GM12878 (cell line): ENCODE results near the gene PTCRA. TPM values are rescaled to one million over a fixed set of nuclear protein-coding genes. Genes with fewer than 3 reads are reported as not detected.

Experiments
- ATAC-seq: fragments of 200-7000 bp; cut with Tn5 transposase; 3 replicates; pipeline ENCODE4 v1.9.1; 2020; ENCODE audit warnings: mild to moderate bottlenecking, moderate library complexity
- BruUV-seq: library from RNA; stranded (reverse); fragments of 400-500 nt; replicated peaks from 2 replicates; lab custom pipeline; 2021; lab: Mats Ljungman, UMichigan
- CTCF ChIA-PET: fragments of 300-600 bp; sonication (Branson Sonifier 250); formaldehyde crosslinking; extraction: SDS; loops from one replicate; lab custom pipeline; 2021; ENCODE audit warnings: inconsistent platforms; lab: Yijun Ruan, JAX
- POLR2A ChIA-PET: fragments of 350-600 bp; formaldehyde crosslinking; extraction: SDS; loops from one replicate; lab custom pipeline; 2021; ENCODE audit warnings: inconsistent platforms; lab: Charles Lee
- RAD21 ChIA-PET: fragments of 300-600 bp; sonication (Branson Sonifier 250); formaldehyde crosslinking; loops from one replicate; lab custom pipeline; 2023; ENCODE audit warnings: antibody characterized with exemption; ENCODE audit not compliant: unreplicated experiment; lab: Charles Lee
- SMC1A ChIA-PET: fragments of 300-600 bp; sonication (Branson Sonifier 250); formaldehyde crosslinking; loops from one replicate; lab custom pipeline; 2023; ENCODE audit not compliant: unreplicated experiment, uncharacterized antibody; lab: Charles Lee
- DNase-seq: peaks from one replicate; pipeline ENCODE4 v3.0.0-alpha.2; 2011; ENCODE audit warnings: low read depth, low spot score
- FAIRE-seq: peaks from 3 replicates; lab custom pipeline; 2011; peaks lifted over from hg19 to GRCh38; lab: Jason Lieb, UNC
- H2AFZ ChIP-seq: 2 replicates; pipeline ENCODE4 v1.6.0; 2011; ENCODE audit warnings: low read depth, low read length, control low read depth; ENCODE audit not compliant: control insufficient read depth
- H3K27ac ChIP-seq: 2 replicates; pipeline ENCODE4 v1.5.1; 2011; ENCODE audit warnings: control low read depth; ENCODE audit not compliant: control insufficient read depth, insufficient read depth
- H3K27me3 ChIP-seq, 2 experiments: replicated peaks in 1 of 2; 2 replicates each; pipeline versions ENCODE4 v1.6.0 to v1.6.1; 2011; ENCODE audit warnings: low read length in 1 of 2; ENCODE audit not compliant: control insufficient read depth in 2 of 2, insufficient read depth in 2 of 2
- H3K36me3 ChIP-seq, 2 experiments: 2 replicates each; pipeline ENCODE4 v1.5.1; 2011; ENCODE audit warnings: low read length in 1 of 2; ENCODE audit not compliant: control insufficient read depth in 2 of 2, insufficient read depth in 2 of 2
- H3K4me1 ChIP-seq: 2 replicates; pipeline ENCODE4 v1.6.1; 2011; ENCODE audit warnings: mild to moderate bottlenecking, low read length, moderate library complexity, mixed read lengths; ENCODE audit not compliant: control insufficient read depth, insufficient read depth
- H3K4me2 ChIP-seq: 2 replicates; pipeline ENCODE4 v1.6.0; 2011; ENCODE audit warnings: control low read depth; ENCODE audit not compliant: control insufficient read depth, insufficient read depth
- H3K4me3 ChIP-seq: fragments of 200-600 bp; sonication (generic); 2 replicates; pipeline ENCODE4 v1.5.1; 2016
- H3K79me2 ChIP-seq: 2 replicates; pipeline ENCODE4 v1.6.0; 2011; ENCODE audit warnings: low read length; ENCODE audit not compliant: control insufficient read depth, insufficient read depth
- H3K9ac ChIP-seq: 2 replicates; pipeline ENCODE4 v1.8.0; 2011; ENCODE audit warnings: low read length, control low read depth, mixed read lengths; ENCODE audit not compliant: control insufficient read depth, insufficient read depth
- H3K9me3 ChIP-seq: replicated peaks from 3 replicates; pipeline ENCODE4 v1.5.1; 2011; ENCODE audit warnings: mild to moderate bottlenecking, low read length; ENCODE audit not compliant: control insufficient read depth, insufficient read depth
- H4K20me1 ChIP-seq: 2 replicates; pipeline ENCODE4 v1.6.0; 2011; ENCODE audit not compliant: control insufficient read depth, insufficient read depth
- BCLAF1 ChIP-seq: fragments of 450-650 bp; IDR thresholded peaks from 2 replicates; pipeline ENCODE4 v1.6.1; 2017; ENCODE audit warnings: antibody characterized with exemption, mild to moderate bottlenecking, moderate library complexity
- CBFB ChIP-seq: IDR thresholded peaks from 2 replicates; pipeline ENCODE4 v1.6.1; 2016; ENCODE audit warnings: antibody characterized with exemption, low read depth
- CBX5 ChIP-seq: sonication (generic); IDR thresholded peaks from 2 replicates; pipeline ENCODE4 v1.6.1; 2016; ENCODE audit warnings: low read depth, moderate library complexity, mild to moderate bottlenecking, inconsistent platforms
- CREB1 ChIP-seq: IDR thresholded peaks from 2 replicates; pipeline ENCODE4 v1.6.1; 2012; ENCODE audit warnings: low read depth, mild to moderate bottlenecking, inconsistent platforms
- DPF2 ChIP-seq: fragments of 450-650 bp; IDR thresholded peaks from 2 replicates; pipeline ENCODE4 v1.6.1; 2017; ENCODE audit warnings: mild to moderate bottlenecking
- JUNB ChIP-seq: IDR thresholded peaks from 2 replicates; pipeline ENCODE4 v1.6.1; 2016; ENCODE audit warnings: antibody characterized with exemption, mild to moderate bottlenecking
- NFXL1 ChIP-seq: fragments of 450-650 bp; IDR thresholded peaks from 2 replicates; pipeline ENCODE4 v1.6.1; 2017; ENCODE audit warnings: antibody characterized with exemption, mild to moderate bottlenecking, borderline replicate concordance
- NKRF ChIP-seq: fragments of 450-650 bp; conservative IDR thresholded peaks from 2 replicates; pipeline ENCODE4 v1.6.1; 2017; ENCODE audit warnings: mild to moderate bottlenecking, moderate library complexity
- PBX3 ChIP-seq: IDR thresholded peaks from 2 replicates; pipeline ENCODE4 v1.6.1; 2011; ENCODE audit warnings: mild to moderate bottlenecking, low read depth, low read length, moderate library complexity; ENCODE audit not compliant: insufficient replicate concordance
- RAD51 ChIP-seq: fragments of 450-650 bp; IDR thresholded peaks from 2 replicates; pipeline ENCODE4 v1.6.1; 2016; ENCODE audit warnings: moderate library complexity, mild to moderate bottlenecking, inconsistent platforms
- RELA ChIP-seq: fragments of 450-650 bp; IDR thresholded peaks from 2 replicates; pipeline ENCODE4 v1.8.0; 2014; ENCODE audit warnings: borderline replicate concordance; ENCODE audit not compliant: partially characterized antibody
- YY1 ChIP-seq: IDR thresholded peaks from 2 replicates; pipeline ENCODE4 v1.6.1; 2011; ENCODE audit warnings: low read depth, mild to moderate bottlenecking, low read length
- WGBS: methylation state at CpG from one replicate; pipeline ENCODE4 v1.1.6; 2016; ENCODE audit warnings: low lambda C conversion rate; ENCODE audit not compliant: insufficient replicate concordance, insufficient coverage; ENCODE audit errors: missing lambda C conversion rate; 5-methylcytosine and 5-hydroxymethylcytosine counted together
- in situ Hi-C: fragments of 300-500 bp; cut with MboI; formaldehyde crosslinking; loops from 9 replicates; pipeline ENCODE4 v1.14.3; 2018; ENCODE audit warnings: mixed read lengths
- intact Hi-C: fragments of 100-400 bp; cut with micrococcal nuclease; formaldehyde crosslinking; loops from one replicate; pipeline ENCODE4 v1.14.2; 2022; ENCODE audit not compliant: unreplicated experiment
- polyA plus RNA-seq, 11 experiments: library from polyadenylated mRNA; depleted of rRNA in 4 of 11; unstranded in 6 of 11; stranded (reverse) in 5 of 11; fragments of >200 nt; fragmentation: Nextera tagmentation in 4 of 11; fragmentation: Illumina TruSeq in 1 of 11; extraction: Ambion mirVana in 4 of 11; extraction: Trizol in 1 of 11; gene quantifications; 1 replicate in 1 of 11; 2 replicates in 10 of 11; pipeline versions ENCODE4 v1.2.1 to v1.2.3, GENCODE V29; 2011 to 2016; ENCODE audit warnings: inconsistent platforms in 2 of 11, missing spikeins in 2 of 11, low read depth in 1 of 11
- total RNA-seq, 4 experiments: library from RNA; depleted of rRNA in 3 of 4; stranded (reverse); fragments of >200 nt in 3 of 4; fragmentation: Illumina TruSeq in 1 of 4; extraction: Trizol in 1 of 4; gene quantifications; 2 replicates each; pipeline versions ENCODE4 v1.2.1 to v1.2.3, GENCODE V29; 2013 to 2021
- TF ChIP-seq, protein P1 (sequence below): IDR thresholded peaks from 2 replicates; pipeline ENCODE4 v1.6.1; 2012; ENCODE audit warnings: low read depth, low read length, improper control_type of control experiment
- TF ChIP-seq, protein P2 (sequence below): fragments of 450-650 bp; IDR thresholded peaks from 2 replicates; pipeline ENCODE4 v1.6.1; 2017; ENCODE audit warnings: mild to moderate bottlenecking, moderate library complexity

Gene PTCRA
- total and polyA plus RNA-seq, 10 of the 15 experiments (the other 5 are each of a cell fraction or from before 2014, with no cell fraction given) = 0.10 to 1.1 (median 0.19) TPM; not detected in 4

DNA sequence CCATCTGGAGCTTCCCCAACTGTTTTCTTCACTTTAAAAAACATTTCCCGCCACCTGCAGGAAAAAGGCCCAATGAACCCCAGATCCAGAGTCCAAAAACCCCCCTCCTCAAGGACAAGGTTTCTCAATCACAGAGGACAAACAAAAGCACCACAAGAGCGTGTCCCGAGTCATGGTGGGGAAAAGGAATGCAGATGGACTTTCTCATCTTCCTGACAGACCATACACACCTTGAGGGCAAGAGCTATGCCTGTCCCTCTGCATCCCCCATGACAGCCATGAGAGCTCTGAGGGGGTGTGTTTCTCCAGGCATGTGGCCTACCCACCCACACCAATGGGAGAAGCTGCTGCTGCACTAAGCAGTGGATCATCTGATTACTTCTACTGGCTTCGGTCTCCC is 54.1 kb downstream of the PTCRA start:
- Histone ChIP-seq H3K27ac (no peak overlapping the region), H3K79me2 (no peaks in the 10 kb centered on the region; the same call in 1 of the 2 replicates), H3K27me3 (no peaks in the 10 kb centered on the region), H4K20me1 (no peaks in the 10 kb centered on the region), H3K4me2 (no peak overlapping the region), H3K9me3 (no peaks in the 10 kb centered on the region), H3K4me3 (no peak overlapping the region), H3K36me3 (no peaks in the 10 kb centered on the region; a peak in 2 of 4 replicates), H2AFZ (no peak overlapping the region), H3K4me1 (no peaks in the 10 kb centered on the region), H3K9ac (no peak overlapping the region)
- in situ Hi-C loops = no loop called here
- ChIA-PET SMC1A (no interaction called here), CTCF (interaction anchor here (1.0 kb wide), 1 partner anchor 39 kb away, joined by 3 read pairs; no protein-coding TSS in a partner anchor), RAD21 (no interaction called here), POLR2A (no interaction called here)
- BruUV-seq = no TSS peak
- 98% methylated on average over 4 of the region's 4 CpGs for WGBS
- no peak for FAIRE-seq
- ATAC-seq = no peak
- no peak for DNase-seq
- intact Hi-C loops = no loop called here
- TF ChIP-seq NKRF (no peak), BCLAF1 (no peak), NFXL1 (no peak), JUNB (no peak), YY1 (no peak), PBX3 (no peak), CBFB (no peak), CREB1 (no peak), RELA (no peak), CBX5 (no peak), DPF2 (no peak), RAD51 (no peak)
- TF ChIP-seq, protein P1, sequence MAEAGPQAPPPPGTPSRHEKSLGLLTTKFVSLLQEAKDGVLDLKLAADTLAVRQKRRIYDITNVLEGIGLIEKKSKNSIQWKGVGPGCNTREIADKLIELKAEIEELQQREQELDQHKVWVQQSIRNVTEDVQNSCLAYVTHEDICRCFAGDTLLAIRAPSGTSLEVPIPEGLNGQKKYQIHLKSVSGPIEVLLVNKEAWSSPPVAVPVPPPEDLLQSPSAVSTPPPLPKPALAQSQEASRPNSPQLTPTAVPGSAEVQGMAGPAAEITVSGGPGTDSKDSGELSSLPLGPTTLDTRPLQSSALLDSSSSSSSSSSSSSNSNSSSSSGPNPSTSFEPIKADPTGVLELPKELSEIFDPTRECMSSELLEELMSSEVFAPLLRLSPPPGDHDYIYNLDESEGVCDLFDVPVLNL = no peak
- TF ChIP-seq, protein P2, sequence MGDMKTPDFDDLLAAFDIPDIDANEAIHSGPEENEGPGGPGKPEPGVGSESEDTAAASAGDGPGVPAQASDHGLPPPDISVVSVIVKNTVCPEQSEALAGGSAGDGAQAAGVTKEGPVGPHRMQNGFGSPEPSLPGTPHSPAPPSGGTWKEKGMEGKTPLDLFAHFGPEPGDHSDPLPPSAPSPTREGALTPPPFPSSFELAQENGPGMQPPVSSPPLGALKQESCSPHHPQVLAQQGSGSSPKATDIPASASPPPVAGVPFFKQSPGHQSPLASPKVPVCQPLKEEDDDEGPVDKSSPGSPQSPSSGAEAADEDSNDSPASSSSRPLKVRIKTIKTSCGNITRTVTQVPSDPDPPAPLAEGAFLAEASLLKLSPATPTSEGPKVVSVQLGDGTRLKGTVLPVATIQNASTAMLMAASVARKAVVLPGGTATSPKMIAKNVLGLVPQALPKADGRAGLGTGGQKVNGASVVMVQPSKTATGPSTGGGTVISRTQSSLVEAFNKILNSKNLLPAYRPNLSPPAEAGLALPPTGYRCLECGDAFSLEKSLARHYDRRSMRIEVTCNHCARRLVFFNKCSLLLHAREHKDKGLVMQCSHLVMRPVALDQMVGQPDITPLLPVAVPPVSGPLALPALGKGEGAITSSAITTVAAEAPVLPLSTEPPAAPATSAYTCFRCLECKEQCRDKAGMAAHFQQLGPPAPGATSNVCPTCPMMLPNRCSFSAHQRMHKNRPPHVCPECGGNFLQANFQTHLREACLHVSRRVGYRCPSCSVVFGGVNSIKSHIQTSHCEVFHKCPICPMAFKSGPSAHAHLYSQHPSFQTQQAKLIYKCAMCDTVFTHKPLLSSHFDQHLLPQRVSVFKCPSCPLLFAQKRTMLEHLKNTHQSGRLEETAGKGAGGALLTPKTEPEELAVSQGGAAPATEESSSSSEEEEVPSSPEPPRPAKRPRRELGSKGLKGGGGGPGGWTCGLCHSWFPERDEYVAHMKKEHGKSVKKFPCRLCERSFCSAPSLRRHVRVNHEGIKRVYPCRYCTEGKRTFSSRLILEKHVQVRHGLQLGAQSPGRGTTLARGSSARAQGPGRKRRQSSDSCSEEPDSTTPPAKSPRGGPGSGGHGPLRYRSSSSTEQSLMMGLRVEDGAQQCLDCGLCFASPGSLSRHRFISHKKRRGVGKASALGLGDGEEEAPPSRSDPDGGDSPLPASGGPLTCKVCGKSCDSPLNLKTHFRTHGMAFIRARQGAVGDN = no peak
